ENCODE data around the gene FYN.

The FYN gene

GRCh38 chr6:111747829-111748228, 125.4 kb downstream of the FYN start:
- no peak for DNase-seq (ENCODE audit: low spot score)

DNA sequence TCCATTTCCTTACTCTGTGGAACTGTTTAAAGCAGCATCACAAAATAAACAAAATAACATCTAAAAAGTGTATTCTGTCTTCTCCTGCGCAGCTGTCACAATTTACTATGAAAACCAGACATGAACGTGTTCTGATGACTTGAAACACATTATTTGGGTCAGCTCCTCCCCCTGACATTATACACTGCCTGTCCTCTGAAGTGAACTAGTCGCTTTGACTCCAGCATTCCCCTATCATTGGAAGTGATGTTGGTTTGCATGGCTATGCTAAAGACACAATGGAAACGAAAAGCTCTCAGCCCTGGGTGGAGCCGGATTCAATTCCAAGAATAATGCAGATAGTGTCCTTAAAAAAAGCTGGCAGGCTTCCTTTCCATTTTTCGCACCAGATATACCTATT, 125.9 kb downstream of the FYN start:
- no peak for DNase-seq (ENCODE audit: low spot score)

DNA sequence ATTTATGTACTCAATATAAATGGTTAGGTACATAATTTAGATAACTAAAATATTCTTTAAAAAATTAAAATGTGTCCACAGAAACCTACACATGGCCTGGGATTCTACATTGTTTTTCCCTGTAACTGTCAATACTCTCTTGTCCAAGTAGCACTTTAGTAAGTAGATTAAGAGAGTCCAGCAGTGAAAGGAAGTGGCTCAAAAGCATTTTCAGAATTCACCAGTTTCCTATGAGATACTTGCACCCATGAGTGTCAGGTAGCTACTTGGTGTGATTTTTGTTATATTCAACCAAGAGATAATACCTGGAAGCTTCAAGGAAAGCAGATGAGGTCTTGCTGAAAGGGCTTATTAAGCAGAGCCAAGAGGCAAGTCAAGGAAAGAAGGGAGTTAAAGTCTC, 126.3 kb downstream of the FYN start:
- no peak for DNase-seq (ENCODE audit: low spot score)

- DNase-seq (ENCODE audit: low spot score) = no peak
Observed at GRCh38 chr6:111745636-111746035, 127.6 kb downstream of the FYN start.

DNA sequence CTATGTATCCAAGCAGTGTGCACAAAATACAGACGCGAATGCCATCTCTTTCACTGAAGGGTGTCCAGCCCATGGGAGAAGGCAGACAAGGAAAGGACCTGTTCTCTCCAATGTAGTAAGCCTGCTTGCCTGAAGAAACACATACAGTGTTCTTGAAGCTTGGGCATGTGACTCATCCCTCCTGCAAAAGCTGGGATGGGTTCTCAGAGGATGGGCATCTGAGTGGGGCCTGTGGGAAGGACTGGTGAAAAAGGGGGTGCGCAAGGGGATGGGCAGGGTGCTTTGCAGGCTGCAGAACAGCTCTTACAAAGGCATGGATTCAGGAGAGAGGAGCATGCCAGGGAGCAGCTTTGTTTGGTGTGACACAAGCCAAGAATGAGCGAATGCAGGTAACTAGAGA, 128.1 kb downstream of the FYN start:
- no peak for DNase-seq (ENCODE audit: low spot score)

GRCh38 chr6:111743862-111744692, 129.2 kb downstream of the FYN start:
- DNase-seq (ENCODE audit: low spot score) = no peak

- no peak for DNase-seq (ENCODE audit: low spot score)
Observed at GRCh38 chr6:111743360-111743759, 129.9 kb downstream of the FYN start.

DNA sequence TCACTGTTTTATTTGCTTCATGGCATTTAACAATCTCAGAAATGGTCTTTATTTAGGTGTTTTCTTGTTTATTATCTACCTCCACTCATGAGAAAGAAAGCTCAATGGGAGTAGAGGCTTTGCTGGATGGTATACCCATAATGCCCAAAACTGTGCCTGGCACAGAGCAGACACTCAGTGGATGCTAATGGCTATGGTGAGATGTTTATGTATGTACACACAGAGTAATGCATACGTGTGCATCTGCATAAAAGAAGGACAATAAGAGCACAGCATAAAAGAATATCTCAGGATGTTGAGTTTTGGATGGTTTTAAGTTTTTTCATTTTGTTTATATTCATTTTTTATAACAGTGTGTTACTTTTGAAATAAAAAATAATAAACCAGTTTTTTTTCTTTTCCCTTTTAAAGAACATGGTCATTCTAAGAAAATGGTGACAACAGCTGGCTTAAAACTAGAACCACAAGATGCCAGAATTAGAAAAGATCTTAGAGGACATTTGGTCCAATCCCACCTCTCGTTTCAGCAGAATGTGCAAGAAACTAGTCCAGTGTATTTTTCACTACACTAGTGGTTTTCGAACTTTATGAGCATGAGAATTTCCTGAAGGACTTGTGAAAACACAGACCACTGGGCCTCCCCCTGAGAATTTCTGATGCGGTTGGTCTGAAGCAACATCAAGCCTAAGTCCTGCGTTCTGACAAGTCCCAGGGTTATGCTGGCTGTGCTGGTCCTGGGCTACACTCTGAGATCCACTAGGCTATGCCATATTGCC, 131.9 kb downstream of the FYN start:
- no peak for DNase-seq (ENCODE audit: low spot score)

- DNase-seq (ENCODE audit: low spot score) = no peak
Observed at GRCh38 chr6:111740506-111740905, 132.7 kb downstream of the FYN start.

GRCh38 chr6:111739257-111739696, 134.0 kb downstream of the FYN start:
- no peak for DNase-seq (ENCODE audit: low spot score)

DNA sequence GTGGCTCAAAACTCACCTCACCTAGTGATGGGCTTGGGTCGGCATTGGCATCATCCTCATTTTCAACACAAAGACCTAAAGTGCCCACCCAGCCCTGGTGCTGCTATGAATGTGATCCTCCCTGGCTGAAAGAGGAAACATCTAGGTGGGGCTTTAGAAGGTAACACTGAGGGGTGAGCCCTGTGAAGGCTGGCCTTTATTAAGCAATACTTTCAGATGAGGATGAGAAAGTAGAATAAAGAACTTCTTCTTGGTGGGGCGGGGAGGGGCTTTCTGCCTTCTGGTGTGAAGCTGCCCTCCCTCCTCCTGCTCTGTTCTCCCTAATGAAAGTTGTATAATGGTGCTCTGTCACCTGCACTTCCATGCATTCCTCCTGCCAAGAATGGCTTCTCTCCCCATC, 134.6 kb downstream of the FYN start:
- DNase-seq (ENCODE audit: low spot score) = no peak

- DNase-seq (ENCODE audit: low spot score) = no peak
Observed at GRCh38 chr6:111738156-111738555, 135.1 kb downstream of the FYN start.

- peak; percentile 35 for DNase-seq (ENCODE audit: low spot score)
Observed at GRCh38 chr6:111737065-111737521, 136.2 kb downstream of the FYN start.

DNA sequence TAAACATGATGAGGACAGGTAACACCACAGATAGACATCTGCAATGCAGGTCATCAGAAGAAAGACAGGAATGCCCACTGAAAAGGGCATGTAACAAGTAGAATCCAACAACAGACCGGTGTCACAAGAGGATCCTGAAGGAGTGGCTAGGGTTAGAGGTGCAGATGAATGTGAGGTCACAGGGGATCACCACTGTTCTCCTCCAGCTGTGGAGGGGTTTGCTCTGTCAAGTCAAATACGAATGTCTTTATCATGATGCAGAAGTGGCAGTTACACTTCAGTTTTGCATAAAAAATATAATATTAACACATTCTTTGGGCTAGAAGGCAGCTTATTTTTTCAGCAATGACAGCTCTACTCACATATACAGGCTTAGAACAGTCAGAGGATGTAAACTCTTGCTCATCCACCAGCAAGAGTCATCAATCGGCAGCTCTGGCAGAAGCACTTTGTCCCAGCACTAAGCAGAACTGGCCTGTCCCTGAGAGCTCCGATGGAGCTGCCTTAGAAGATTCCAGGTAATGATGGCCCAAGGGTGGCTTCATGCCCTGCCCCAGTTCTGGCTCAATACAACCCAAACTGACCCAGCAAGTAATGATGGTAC, 137.1 kb downstream of the FYN start:
- DNase-seq (ENCODE audit: low spot score) = no peak

DNA sequence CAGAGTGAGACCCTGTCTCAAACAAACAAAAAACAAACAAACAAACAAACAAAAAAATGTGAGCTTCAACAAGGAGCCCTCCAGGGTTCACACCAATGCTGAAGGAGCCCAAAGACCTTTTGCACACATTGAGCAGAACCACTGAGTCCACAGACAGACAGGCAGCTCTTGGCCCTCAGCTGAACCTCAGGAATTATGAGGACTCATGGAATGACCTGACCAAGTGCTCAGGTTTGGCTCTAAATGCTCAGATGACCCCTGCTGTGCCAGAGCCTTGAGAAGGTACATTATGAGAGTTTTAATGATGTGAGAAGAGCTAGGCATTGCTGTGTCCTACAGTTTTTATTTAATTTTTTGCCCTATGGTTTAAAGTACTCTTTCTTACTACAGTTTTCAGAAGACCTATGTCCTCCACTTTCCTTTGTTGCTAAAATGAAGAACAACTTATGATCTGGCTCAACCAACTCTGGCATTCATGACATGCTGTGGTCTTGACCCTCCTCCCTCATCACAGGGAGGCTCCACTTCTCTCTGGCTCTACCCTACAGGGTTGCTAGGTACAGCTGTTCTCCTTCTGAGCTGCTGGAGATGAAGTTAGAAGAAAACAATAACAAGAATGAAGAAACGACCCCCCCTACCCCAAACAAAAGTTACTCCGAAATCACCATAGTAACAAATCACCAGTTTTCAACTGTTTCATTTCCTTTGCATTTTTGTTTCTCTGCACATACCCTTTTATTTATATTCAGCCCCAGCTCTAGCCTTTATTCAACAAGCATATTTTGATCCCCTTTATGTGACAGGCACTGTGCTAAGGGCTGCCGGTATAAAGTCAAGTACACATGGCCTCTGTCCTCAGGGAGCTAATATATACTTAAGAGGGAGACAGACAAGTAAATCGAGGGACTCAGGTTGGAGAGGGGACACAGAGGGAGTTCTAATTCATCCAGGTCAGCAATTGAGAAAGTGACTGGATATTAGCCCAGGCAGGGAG, 138.9 kb downstream of the FYN start:
- DNase-seq (ENCODE audit: low spot score) = no peak

DNA sequence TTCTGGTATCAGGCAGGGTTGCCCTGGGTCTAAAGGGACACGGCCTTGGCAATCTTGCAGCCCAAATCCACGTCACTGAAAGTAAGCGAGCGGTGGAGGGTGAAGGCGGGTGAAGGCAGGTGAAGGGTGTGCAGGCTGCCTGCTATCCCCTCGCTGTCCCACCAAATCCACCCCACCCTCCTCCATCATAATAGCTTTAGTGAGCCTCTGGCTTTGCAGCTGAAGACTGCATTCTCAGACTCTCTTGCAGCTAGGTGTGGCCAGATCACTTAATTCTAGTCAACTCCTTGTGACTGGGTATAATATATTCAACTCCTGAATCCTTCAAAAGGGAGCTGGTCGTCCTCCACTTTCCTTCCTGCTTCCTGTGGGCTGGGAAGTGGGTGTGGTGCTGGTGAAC, 140.9 kb downstream of the FYN start:
- no peak for DNase-seq (ENCODE audit: low spot score)

GRCh38 chr6:111731456-111732195, 141.6 kb downstream of the FYN start:
- no peak for DNase-seq (ENCODE audit: low spot score)

- DNase-seq (ENCODE audit: low spot score) = no peak
Observed at GRCh38 chr6:111730864-111731263, 142.4 kb downstream of the FYN start.

DNA sequence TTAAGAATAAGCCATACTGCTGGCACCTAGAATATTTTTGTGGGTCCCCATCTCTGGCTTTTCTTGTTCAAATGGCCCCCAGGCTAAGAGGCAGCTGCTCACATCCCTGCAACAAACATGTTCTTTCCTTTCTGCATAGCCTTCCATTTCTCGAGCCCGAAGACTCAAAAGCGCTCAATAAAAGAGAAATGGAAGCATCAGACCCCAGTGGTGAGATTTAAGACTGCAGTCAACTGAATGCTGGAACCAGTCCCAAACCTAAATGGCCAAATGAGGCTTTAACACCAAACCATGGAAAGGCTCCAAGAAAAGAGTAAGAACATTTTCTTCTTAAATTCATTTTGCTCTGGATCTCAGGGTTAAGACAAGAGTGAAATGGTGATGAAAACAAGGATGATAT, 145.4 kb downstream of the FYN start:
- no peak for DNase-seq (ENCODE audit: low spot score)

- DNase-seq (ENCODE audit: low spot score) = no peak
Observed at GRCh38 chr6:111727041-111727440, 146.2 kb downstream of the FYN start.

Measured in kidney tubule cell (primary cell).